Endometrial microvascular endothelial cells (primary cell): ENCODE measurements around the gene ANKRD24. TPM values are rescaled to one million over a fixed set of nuclear protein-coding genes. Genes with fewer than 3 reads are reported as not detected.
"Not testable (repeated sequence)": the region's sequence is repeated elsewhere in the genome, so short reads cannot be mapped to it uniquely, and the experiment has no call there.

Source experiments
- in situ Hi-C: cut with HindIII; loops from 2 replicates; pipeline ENCODE4 v1.10.0; 2017; ENCODE audit warnings: low sequenced_read_pairs, low pct_unique_long_range_greater_than_20kb; ENCODE audit errors: inconsistent ontology term
- total RNA-seq: library from RNA; depleted of rRNA; stranded (reverse); fragments of >200 nt; gene quantifications from one replicate; pipeline ENCODE4 v1.2.3, GENCODE V29; 2015; ENCODE audit errors: inconsistent ontology term

ANKRD24 gene
- total RNA-seq, 1 donor from 2014 or later = not detected

DNA sequence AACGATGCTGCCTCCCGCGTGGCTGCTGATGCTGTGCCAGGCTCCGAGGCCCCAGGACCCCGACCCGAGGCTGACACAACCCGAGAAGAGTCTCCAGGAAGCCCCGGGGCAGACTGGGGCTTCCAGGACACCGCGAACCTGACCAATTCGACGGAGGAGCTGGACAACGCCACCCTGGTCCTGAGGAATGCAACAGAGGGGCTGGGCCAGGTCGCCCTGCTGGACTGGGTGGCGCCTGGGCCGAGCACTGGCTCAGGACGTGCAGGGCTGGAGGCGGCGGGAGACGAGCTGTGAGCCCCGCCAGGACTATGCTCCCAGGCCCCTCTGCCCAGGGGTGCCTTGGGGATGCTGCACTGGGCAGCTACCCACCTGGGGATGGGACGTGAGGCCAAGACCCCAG lies 10.8 kb upstream of the ANKRD24 start:
- in situ Hi-C loops = no loop called here

DNA sequence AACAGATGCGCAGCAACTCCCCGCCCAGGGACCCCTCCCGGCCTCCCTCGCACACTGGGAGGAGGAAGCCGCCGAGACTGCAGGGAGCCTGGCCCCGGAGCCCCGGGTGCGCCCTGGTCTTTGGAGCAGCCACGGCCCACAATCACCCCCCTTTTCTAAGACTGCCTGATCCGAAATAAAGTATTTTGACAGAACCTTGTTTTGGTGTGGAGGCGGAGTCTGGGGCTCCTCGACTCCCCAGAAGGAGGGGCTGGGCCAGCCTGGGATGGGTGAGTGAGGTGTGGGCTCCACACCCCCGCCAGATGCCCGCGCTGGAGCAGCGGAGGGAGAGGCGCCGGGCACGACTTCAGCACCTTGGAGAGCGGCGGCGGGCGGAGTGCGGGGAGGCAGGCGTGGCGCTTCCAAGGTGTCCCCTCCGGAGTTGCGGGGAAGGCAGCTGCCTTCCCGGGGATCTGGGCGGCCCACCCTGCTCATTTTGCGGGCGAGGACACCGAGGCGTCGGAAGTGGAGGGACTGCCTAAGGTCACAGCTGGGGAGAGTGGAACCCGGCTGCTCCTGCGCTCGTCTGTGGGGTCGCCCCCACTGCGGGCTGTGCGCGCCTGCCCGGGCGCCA lies 9.5 kb upstream of the ANKRD24 start:
- in situ Hi-C loops = no loop called here

DNA sequence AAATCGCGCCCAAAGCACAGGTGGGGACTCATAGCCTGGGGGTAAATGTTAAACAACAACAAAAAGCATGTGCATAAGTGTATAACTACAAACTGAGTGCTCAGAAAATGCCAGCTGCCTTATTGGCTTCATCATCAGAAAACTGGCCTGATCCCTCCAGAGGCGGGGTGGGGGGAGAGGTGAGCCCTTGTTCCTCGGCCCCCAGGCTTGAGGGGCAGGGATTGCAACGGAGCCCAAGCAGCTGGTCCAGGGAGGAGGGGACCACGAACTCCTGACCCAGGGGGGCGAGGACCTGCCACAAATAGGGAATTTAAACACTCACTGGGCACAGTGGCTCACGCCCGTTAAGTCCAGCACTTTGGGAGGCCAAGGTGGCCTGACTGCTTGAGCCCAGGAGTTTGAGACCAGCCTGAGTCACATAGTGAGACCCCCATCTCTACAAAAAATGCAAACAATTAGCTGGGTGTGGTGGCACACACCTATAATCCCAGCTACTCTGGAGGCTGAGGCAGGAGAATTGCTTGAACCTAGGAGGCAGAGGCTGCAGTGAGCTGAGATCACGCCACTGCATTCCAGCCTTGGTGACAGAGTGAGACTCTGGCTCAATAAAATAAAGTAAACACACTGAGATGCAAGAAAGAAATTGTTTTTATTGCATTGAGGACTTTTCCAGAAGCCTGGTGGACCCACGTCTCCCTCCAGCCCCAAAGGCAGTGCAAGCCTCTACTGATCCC lies 8.8 kb upstream of the ANKRD24 start:
- in situ Hi-C loops = no loop called here

DNA sequence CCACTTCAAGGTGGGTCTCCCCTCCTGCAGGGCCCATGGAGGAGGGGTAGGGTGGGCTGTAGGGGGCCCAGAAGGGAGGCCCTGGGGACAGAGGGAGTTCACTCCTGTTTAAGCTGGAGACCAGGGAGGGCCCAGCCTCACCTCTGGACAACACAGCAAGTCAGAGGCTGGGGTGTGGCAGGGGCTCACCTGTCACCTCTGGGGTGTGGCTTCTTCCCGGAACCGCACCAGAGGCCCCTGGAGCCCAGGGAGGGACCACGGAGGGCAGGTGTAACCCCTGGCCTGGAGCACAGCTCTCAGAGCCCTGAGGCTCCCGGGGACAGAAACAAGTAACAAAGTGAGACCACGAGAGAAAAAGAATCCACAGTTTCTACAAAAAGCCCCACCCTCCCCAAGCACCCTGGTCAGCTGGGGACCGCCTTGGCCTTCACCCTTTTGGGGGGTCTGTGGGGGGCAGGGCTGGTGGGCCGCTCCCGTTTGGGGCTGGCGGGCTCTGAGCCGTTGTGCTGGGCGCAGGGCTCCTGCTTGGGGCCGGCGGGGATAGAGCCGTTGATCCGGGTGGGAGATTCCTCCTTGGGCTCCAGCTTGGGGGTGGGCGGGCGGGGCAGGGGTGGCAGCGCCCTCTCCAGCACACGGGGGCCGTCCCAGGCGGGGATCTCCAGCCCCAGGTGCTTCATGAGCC lies 8.1 kb upstream of the ANKRD24 start:
- in situ Hi-C loops = no loop called here

DNA sequence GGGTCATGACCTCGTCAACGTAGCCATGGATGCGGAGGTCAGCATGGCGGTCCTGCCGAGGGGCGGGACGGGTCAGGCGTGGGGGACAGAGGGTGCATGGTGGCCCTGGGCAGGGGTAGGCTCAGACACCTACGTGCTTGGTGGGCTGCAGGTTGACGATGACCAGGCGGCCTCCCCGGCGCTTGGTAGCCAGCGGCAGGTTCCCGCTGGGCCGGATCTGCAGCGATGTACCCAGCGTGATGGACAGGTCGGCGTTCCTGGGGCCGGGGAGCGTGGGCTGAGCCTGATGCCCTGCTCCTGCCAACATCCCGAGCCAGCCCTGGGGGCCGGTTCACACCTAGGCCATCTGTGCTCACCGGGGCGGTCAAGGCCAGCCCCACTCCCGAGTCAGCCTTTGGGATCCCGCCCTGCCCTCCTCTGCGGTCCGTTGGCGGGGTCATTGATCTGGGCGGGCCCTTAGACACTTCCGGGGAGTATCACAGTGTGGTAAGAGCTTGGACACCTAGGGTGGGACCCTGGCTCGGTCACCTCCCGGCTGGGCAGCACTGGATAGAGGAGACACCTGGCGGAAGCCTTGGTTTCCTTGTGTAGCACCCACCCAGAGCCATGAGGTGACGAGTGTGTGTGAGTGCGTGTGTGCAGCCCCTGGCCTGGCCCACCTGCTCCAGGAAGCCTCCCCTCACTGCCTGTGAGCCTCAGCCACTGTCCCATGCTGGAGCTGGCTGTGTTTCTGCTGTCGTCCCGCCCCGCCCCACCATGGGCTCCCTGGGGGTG lies 7.4 kb upstream of the ANKRD24 start:
- in situ Hi-C loops = no loop called here

DNA sequence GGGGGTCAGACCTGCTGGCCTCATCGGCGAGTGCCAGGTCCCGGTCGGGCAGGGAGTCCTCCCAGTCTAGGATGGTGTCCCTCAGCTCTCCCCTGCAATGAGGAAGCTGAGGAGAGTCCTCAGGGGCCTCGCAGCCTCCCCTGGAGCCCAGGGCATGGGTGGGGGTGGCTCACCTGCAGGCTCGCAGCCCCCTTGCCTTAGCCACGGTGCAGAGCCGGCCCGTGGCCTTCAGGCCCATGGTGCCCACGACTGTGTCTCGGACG lies 6.9 kb upstream of the ANKRD24 start:
- in situ Hi-C loops = no loop called here

DNA sequence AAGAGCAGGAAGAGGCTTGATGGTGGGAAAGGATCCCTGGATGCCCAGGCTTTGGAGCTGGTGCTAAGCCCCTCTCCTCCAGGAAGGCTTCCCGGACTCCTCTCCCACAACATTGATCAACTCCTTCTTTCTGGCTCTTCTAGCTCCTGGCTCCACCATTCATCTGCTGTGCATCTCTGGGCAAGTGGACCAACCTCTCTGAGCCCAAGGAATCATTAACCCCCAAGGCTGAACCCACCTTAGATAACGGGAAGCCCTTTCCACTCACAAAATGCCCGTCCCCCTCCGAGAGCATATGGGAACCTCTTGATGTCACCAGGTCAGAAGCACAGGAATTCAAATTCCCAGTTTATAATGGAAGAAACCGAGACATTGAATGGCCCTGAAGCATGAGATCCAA lies 5.3 kb upstream of the ANKRD24 start:
- in situ Hi-C loops = no loop called here

DNA sequence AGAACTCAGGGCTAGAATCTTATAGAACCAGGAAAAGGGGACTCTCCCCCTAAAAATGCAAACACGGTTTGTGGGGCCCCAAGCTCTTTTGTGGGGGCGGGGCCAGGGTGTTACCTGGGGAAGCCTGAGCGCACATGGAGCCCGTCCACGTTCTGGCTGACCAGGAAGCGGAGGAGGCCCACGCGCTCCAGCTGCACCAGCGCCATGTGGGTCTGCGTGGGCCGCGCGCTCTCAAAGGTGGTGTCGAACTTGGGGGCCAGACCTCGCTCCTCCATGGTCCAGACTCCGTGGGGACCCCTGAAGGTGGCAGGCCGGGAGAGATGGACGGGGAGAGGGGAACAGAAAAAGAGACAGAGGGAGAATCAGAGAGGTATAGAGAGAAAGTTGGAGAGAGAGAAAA lies 3.5 kb upstream of the ANKRD24 start:
- in situ Hi-C loops = no loop called here

DNA sequence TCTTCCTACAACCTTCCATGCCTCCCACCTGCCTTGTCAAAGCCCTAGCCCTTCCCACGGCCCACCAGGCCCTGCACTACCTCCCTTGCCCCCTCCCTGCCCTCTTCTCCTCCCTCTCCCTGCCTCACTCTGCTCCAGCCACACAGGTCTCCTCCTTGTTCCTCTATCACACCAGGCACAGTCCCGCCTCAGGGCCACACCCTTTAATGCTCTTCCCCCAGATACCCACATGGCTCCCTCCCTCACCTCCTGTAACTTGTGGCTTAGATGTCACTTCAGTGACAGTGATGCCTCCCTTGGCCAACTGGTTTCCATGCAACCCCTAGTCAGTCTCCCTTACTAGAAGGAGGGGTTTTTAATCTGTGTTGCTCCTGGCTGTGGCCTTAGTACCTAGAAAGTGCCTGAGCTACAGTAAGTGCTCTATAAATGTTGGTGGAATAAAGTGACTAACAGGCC lies 1.4 kb upstream of the ANKRD24 start:
- in situ Hi-C loops = no loop called here

DNA sequence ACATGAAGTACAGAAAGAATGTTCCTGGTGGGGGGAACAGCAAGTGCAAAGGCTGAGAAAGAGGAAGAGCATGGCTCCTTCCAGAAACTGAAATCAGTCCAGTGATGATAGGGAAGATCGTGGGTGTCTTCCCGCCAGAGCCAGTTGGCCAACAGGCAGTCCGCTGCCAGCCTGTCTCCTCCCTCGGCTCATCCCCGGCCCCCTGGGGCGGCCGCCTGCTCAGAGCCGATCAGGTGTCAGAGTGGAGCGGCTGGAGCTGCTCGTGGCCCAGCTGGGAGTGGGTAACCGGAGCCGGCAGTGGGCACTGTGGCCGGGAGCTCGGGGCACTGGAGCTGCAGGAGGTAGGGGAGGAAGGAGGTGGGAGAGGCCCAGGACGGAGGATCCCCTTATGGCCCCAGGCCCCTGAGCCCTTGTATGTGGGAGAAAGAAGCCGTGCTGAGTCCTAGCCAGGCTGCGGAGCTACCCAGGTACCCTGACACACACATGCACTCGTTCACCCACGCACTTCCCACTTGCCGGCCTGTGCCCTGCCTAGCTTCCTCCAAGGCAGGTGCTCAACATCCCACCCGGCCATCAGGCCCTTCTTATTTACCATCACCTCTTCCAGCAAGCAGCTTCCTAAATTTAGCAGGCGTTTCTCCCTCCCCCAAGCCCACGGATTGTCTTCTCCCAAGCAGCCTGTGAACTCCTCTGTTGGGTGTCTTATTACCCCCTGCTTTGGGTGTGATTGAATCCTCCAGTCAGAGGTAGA lies 1.7 kb downstream of the ANKRD24 start:
- in situ Hi-C loops = no loop called here

DNA sequence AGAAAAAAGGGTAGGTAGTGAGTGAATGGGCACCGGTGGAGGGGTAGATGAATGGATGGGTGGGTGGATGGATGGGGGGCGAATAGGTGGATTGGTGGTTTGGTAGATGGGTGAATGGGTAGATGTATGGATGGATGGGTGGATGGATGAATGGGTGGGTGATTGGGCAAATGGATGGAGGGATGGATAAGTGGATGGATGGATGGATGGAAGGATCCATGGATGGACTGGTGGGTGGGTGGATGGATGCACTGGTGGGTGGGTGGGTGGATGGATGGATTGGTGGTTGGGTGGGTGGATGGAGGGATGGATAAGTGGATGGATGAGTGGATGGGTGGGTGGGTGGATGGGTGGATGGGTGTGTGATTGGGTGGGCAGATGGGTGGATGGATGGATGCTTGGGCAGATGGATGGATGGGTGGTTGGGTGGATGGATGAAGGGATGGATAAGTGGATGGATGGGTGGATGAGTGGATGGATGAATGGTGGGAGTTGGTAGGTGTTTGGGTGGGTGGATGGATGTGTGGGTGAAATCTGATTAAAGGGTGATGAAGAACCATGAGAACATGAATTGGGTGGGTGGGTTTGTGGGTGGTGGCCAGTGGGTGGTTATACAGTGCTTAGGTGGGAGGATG lies 2.3 kb downstream of the ANKRD24 start:
- in situ Hi-C loops = no loop called here

DNA sequence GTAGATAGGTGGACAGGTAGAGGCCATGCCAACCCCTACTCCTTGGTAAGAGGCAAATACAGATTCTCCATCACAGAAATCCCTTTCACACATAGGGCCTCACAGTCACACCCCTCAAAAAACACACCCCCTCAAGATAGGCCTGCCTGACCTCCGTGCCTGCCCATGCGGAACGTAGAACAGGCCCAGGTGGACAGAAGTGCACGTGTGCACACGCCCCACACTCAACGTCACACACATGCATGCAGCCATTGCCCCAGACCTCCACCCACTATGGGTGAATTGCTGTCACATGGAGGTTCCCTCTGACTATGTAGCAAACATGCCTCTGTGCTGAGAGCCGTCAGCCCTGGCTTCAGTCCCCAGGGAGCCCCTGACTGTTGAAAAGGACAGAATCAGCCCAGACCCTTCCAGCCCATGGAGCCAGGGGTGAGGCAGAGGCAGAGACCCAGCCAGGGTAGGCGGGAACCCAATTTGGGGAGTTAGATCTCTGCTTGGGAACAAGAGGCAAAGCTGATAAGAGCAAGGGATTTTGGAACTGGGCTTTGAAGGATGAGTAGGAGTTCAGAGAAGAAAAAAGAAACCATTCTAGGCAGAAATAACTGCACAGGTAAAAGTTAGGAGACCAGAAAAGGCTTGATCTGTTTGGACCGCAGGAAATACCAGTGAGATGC lies 3.1 kb downstream of the ANKRD24 start:
- in situ Hi-C loops = no loop called here

DNA sequence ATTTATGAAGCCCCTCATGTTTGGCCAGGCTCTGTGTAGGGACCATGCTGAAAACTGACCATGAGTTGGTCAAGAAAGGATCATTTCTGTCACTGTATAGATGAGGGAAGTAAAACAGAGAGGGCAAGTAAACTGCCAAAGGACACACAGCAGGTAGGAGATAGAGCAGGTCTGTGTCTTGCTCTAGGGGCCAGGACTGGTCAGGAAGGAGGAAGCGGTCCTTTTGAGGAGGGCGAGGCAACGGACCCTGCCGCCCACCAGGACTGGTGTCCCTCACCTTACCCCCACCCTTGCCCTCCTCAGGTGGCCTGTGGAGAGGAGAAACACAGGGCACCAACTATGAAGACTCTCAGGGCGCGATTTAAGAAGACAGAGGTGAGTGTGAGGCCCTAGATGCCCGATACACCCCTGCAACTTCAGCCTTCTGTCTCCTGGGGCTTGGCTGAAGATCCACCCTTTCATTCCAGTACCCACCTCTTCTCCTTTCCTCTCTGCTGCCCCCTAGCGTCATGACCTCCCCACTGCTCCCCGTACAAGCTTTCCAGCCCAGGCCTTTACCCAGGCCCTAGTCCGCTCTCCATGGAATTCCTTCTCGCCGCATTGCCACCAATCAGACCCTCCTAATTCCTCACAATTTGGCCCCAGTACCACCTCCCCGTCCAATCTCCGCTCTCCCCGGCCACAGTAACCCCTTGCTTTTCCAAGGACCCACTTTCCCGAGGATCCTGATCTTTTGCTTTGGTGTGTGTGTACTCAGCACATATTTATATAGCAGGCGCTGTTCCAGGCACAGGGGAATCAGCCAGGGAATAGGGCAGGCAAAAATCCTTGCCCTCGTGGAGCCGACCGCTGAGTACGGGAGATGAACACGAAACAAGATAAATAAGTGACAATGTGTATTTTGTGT lies 3.9 kb downstream of the ANKRD24 start:
- in situ Hi-C loops = no loop called here

DNA sequence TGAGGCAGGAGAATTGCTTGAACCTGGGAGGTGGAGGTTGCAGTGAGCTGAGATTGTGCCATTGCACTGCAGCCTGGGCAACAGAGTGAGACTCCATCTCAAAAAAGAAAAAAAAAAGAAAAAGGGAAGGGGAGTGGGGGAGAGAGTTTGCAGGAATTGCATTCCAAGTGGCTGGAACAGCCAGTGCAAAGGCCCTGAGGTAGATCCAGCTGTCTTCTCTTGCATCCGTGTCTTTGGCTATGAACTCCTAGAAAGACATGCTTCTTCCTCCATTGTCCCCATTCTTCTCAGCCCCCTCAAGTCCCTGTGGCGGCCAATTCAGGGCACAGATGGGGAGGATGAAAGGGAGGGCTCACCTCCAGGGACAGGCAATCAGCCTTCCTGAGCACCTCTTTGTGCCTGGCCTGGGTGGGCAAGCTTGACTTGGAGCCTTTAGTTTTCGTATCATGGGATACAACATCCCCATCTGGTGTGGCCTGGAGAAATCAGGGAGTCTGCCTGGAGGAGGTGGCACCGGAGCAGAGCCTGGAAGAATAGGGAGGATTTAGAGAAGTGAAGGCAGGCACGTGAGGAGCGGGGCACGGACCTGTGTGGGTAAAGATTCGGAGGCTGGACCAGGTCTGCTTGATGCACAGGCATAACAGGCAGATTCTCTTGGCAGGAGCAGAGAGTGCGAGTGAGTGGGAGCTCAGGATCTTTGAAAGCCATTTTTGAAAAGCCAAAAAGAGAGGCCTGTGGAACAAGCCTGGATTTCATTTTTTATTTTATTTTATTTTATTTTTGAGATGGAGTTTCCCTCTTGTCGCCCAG lies 5.0 kb downstream of the ANKRD24 start:
- in situ Hi-C loops = no loop called here

DNA sequence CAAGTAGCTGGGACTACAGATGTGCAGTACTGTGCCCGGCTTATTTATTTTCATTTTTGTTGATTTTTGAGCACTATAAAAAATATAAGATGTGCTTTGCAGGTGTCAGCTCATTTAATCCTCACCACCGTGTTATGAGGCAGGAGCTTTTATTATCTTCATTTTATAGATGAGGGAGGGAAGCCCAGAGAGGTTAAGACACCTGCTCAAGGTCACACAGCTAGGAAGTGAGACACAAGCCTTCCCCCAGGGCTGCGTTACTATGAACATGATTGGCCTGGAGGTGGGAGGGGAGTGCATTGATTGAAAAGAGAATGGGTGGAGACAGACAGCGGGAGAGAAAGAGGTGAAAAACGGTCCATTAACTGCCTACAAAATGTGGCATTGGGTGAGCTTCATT lies 7.2 kb downstream of the ANKRD24 start:
- in situ Hi-C loops = no loop called here

DNA sequence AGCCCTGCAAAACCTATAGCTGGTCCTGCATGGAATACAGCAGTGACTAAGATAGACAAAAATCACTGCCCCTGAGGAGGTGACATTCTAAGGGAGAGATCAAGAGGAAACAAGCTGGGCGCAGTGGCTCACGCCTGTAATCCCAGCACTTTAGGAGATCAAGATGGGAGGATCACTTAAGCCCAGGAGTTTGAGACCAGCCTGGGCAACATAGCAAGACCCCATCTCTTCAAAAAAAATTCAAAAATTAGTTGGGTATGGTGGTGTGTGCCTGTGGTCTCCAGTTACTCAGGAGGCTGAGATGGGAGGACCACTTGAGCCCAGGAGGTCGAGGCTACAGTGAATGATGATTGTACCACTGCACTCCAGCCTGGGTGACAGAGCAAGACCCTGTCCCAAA lies 10.0 kb downstream of the ANKRD24 start:
- in situ Hi-C loops = not testable (repeated sequence)
